Measurements from ENCODE around the gene ASPHD1. TPM values are rescaled to one million over a fixed set of nuclear protein-coding genes. Genes with fewer than 3 reads are reported as not detected.

ASPHD1 gene
- total RNA-seq, 4 donors from 2014 or later = 0.42 TPM; not detected in 3

DNA sequence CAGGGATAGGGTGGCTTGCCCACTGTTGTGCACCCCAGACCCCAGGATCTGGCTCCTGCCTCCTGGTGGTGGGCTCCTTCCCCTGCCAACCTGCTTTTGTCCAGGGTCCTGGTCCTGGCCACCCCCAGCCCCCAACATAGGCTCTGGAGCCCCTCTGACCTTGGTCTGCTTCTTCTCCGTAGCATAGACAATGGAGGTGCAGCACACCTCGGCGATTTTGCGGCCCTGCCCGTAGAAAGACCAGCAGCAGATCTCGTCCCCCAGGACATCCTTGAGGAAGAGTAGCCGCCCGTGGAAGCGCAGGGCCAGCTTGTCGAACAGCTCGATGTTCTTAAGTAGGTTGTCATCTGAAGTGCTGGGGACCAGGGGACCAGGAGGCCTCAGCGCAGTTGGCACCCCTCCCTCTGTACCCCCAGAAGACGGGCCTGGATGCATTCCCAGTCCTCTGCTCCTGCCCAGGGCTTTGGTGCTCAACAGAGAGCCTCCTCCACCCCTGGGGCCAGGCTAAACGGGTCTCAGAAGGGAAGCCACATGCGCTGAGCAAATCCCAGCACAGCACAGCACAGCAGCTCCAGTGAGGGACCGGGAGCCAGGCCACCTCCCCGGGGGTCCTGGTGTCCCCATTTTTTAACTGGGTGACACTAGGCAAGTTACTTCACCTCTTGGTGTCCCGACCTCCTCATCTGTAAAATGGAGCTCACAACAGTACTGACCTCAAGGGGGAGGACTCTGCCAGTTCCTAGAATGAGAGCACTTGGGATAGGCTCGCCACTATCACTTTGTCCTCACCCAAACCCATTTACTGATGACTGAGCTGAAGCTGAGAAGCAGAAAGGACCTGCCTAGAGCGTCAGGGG, 10.8 kb downstream of the ASPHD1 start:
- H3K27me3 ChIP-seq = no peaks in the 10 kb centered on the region
- H3K4me1 ChIP-seq = no peaks in the 10 kb centered on the region
- ATAC-seq = no peak
- TF ChIP-seq POLR2A (IDR thresholded peaks at IDR 0.05) (no peak), POLR2AphosphoS5 (IDR thresholded peaks at IDR 0.05) (no peak), EP300 (IDR thresholded peaks at IDR 0.05) (no peak)
- TF ChIP-seq, protein P1, sequence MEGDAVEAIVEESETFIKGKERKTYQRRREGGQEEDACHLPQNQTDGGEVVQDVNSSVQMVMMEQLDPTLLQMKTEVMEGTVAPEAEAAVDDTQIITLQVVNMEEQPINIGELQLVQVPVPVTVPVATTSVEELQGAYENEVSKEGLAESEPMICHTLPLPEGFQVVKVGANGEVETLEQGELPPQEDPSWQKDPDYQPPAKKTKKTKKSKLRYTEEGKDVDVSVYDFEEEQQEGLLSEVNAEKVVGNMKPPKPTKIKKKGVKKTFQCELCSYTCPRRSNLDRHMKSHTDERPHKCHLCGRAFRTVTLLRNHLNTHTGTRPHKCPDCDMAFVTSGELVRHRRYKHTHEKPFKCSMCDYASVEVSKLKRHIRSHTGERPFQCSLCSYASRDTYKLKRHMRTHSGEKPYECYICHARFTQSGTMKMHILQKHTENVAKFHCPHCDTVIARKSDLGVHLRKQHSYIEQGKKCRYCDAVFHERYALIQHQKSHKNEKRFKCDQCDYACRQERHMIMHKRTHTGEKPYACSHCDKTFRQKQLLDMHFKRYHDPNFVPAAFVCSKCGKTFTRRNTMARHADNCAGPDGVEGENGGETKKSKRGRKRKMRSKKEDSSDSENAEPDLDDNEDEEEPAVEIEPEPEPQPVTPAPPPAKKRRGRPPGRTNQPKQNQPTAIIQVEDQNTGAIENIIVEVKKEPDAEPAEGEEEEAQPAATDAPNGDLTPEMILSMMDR (IDR thresholded peaks at IDR 0.05) = no peak
- no peaks in the 10 kb centered on the region for H3K9me3 ChIP-seq
- H3K36me3 ChIP-seq = peaks cover 0 to 44% of the 10 kb centered on the region in 2 donors
- no peak overlapping the region for H3K4me3 ChIP-seq
- no peak overlapping the region for H3K27ac ChIP-seq
- WGBS, 2 donors (ENCODE audit: low coverage in 1 of 2) = 69% methylated on average over 5 of the region's 20 CpGs; no CpG with 5 or more reads in 1 of the 2 donors

DNA sequence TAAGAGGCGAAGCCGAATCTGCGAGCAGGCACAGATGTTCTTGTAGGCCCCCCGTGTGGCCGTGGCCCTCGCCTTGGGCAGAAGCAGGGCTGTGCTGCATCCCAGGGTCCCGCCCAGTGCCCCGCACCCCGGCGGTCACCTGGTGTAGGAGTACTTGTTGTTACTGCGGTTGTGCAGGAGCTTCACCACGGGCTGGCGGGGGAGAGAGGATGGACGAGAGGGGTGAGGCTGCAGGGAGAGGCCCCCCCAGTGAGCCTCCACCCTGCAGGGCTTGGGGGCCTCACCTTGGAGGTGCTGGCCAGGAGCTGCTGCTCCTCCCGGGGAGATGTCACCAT, 11.4 kb downstream of the ASPHD1 start:
- TF ChIP-seq, protein P1 (IDR thresholded peaks at IDR 0.05) = no peak
- TF ChIP-seq POLR2A (IDR thresholded peaks at IDR 0.05) (no peak), POLR2AphosphoS5 (IDR thresholded peaks at IDR 0.05) (no peak), EP300 (IDR thresholded peaks at IDR 0.05) (no peak)
- no peak for ATAC-seq
- WGBS, 2 donors (ENCODE audit: low coverage in 1 of 2) = 80% methylated on average over 1 of the region's 15 CpGs
- Histone ChIP-seq H3K4me1 (no peaks in the 10 kb centered on the region), H3K36me3 (peaks cover 0 to 42% of the 10 kb centered on the region in 2 donors), H3K27ac (no peak overlapping the region), H3K4me3 (no peak overlapping the region), H3K27me3 (no peaks in the 10 kb centered on the region), H3K9me3 (no peaks in the 10 kb centered on the region)

DNA sequence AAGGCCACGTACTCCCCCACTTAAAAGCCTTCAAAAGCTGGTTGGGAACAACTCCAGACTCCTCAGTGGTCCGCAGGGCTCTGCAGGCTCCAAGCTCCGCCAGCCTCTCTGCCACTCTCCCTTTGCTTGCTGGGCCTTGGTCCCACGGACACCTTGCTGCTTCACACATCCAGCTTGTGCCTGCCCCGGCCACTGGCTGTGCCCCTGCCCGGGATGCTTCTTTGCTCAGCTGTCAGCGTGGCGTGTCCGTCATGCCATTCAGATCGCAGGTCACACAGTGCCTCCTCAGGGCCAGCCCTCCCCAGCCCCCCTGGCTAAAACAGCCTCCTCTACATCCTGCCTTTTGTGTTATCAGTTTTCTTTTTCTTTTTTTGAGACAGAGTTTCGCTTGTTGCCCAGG, 11.8 kb downstream of the ASPHD1 start:
- H3K9me3 ChIP-seq = no peaks in the 10 kb centered on the region
- no peaks in the 10 kb centered on the region for H3K4me1 ChIP-seq
- H3K27me3 ChIP-seq = no peaks in the 10 kb centered on the region
- H3K4me3 ChIP-seq = no peak overlapping the region
- no peak for ATAC-seq
- WGBS, 2 donors (ENCODE audit: low coverage in 1 of 2) = 40 to 78% methylated on average over 1 to 7 of the region's 11 CpGs
- no peak overlapping the region for H3K27ac ChIP-seq
- peaks cover 0 to 42% of the 10 kb centered on the region in 2 donors for H3K36me3 ChIP-seq
- TF ChIP-seq, protein P1 (IDR thresholded peaks at IDR 0.05) = no peak
- TF ChIP-seq EP300 (IDR thresholded peaks at IDR 0.05) = no peak
- no peak for TF ChIP-seq POLR2AphosphoS5 (IDR thresholded peaks at IDR 0.05)
- no peak for TF ChIP-seq POLR2A (IDR thresholded peaks at IDR 0.05)

DNA sequence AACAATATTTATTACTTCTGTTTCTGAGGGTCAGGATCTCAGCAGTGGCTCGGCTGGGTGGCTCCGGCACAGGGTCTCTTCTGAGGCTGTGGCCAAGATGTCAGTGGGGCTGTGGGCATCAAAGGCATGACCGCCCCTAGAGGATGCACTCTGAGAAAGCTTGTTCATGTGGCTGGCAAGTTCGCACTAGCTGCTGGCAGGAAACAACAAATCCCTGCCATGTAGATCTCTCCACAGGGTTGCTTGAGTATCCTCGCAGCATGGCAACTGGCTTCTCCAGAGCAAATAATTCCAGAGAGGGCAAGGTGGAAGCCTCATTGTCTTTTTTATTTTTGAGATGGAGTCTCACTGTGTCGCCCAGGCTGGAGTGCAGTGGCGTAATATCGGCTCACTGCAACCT, 13.2 kb downstream of the ASPHD1 start:
- H3K27me3 ChIP-seq = no peaks in the 10 kb centered on the region
- no peak for ATAC-seq
- no peaks in the 10 kb centered on the region for H3K4me1 ChIP-seq
- H3K4me3 ChIP-seq = no peak overlapping the region
- WGBS, 2 donors (ENCODE audit: low coverage in 1 of 2) = 100% methylated on average over 3 of the region's 8 CpGs
- no peak for TF ChIP-seq EP300 (IDR thresholded peaks at IDR 0.05)
- TF ChIP-seq POLR2A (IDR thresholded peaks at IDR 0.05) = no peak
- H3K27ac ChIP-seq = no peak overlapping the region
- H3K9me3 ChIP-seq = no peaks in the 10 kb centered on the region
- H3K36me3 ChIP-seq = peaks cover 0 to 45% of the 10 kb centered on the region in 2 donors

DNA sequence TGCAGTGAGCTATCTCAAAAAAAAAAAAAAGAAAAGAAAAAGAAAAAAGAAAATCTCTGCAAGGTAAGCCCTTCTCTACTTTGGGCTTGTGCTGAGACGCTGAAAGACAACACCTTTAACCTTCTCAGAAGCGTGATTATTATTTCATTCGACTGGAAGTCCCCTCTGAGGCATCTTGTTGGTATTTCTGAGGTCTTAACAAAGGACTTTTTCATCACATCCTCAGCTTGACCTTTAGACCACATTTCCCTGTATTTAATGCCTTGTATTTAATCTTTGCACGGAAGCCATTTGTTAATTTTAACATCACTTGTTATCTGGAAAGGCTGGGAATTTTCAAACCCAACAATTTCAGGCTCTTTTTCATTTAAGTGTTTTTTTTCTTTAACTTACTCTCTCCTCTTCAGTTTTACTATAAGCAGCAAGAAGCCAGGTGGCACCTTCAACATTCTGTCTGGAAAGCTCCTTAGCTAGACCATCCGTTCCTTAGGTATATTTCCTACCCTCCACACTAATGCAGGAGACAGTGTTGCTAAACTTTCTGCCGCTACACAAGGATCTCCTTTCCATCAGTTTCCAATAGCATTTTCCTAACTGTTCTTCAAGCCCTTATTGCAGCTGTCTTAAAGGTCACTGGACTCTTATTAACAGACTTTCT, 15.4 kb downstream of the ASPHD1 start:
- Histone ChIP-seq H3K4me1 (no peaks in the 10 kb centered on the region), H3K27me3 (no peaks in the 10 kb centered on the region), H3K9me3 (no peaks in the 10 kb centered on the region), H3K36me3 (peaks cover 0 to 65% of the 10 kb centered on the region in 2 donors), H3K27ac (no peak overlapping the region), H3K4me3 (no peak overlapping the region)
- TF ChIP-seq POLR2AphosphoS5 (IDR thresholded peaks at IDR 0.05) = no peak
- no peak for TF ChIP-seq EP300 (IDR thresholded peaks at IDR 0.05)
- no peak for TF ChIP-seq POLR2A (IDR thresholded peaks at IDR 0.05)
- TF ChIP-seq, protein P1 (IDR thresholded peaks at IDR 0.05) = no peak
- WGBS, 2 donors (ENCODE audit: low coverage in 1 of 2) = 67 to 70% methylated on average over 6 of the region's 6 CpGs
- no peak for ATAC-seq
